Measurements from ENCODE around the gene RAB3C.

RAB3C gene

GRCh38 chr5:58544195-58544594 is 38.7 kb upstream of the RAB3C start:
- Histone ChIP-seq H3K79me2 (ENCODE audit: low read length) (no peaks in the 10 kb centered on the region), H2AFZ (ENCODE audit: low read depth, low read length) (no peak overlapping the region), H3K4me3 (ENCODE audit: low read length) (peak overlapping the region; percentile 25), H3K36me3 (replicated peaks; ENCODE audit: low read depth, low read length) (no peaks in the 10 kb centered on the region), H3K27ac (ENCODE audit: low read length) (peak overlapping the region; percentile 52), H3K9ac (ENCODE audit: low read length) (no peak overlapping the region), H4K20me1 (ENCODE audit: insufficient read depth, low read length) (no peaks in the 10 kb centered on the region), H3K4me1 (ENCODE audit: low read length) (peaks cover 40% of the 10 kb centered on the region), H3K9me3 (ENCODE audit: insufficient read depth, low read length) (no peaks in the 10 kb centered on the region), H3K4me2 (ENCODE audit: low read length) (peak overlapping the region; percentile 56), H3K27me3 (ENCODE audit: low read depth, low read length) (no peaks in the 10 kb centered on the region)
- TF ChIP-seq EZH2phosphoT487 (IDR thresholded peaks at IDR 0.05; ENCODE audit: low read depth) = no peak
- TF ChIP-seq CTCF (IDR thresholded peaks at IDR 0.05; ENCODE audit: low read depth, low read length) = no peak

- no peak overlapping the region for H3K9ac ChIP-seq (ENCODE audit: low read length)
- peak overlapping the region; percentile 52 for H3K27ac ChIP-seq (ENCODE audit: low read length)
- peak overlapping the region; percentile 25 for H3K4me3 ChIP-seq (ENCODE audit: low read length)
- peaks cover 40% of the 10 kb centered on the region for H3K4me1 ChIP-seq (ENCODE audit: low read length)
- H3K4me2 ChIP-seq (ENCODE audit: low read length) = peak overlapping the region; percentile 56
- H2AFZ ChIP-seq (ENCODE audit: low read depth, low read length) = no peak overlapping the region
- H3K27me3 ChIP-seq (ENCODE audit: low read depth, low read length) = no peaks in the 10 kb centered on the region
- H3K36me3 ChIP-seq (replicated peaks; ENCODE audit: low read depth, low read length) = no peaks in the 10 kb centered on the region
- no peaks in the 10 kb centered on the region for H3K9me3 ChIP-seq (ENCODE audit: insufficient read depth, low read length)
- no peak for TF ChIP-seq CTCF (IDR thresholded peaks at IDR 0.05; ENCODE audit: low read depth, low read length)
- no peak for TF ChIP-seq EZH2phosphoT487 (IDR thresholded peaks at IDR 0.05; ENCODE audit: low read depth)
- no peaks in the 10 kb centered on the region for H4K20me1 ChIP-seq (ENCODE audit: insufficient read depth, low read length)
- no peaks in the 10 kb centered on the region for H3K79me2 ChIP-seq (ENCODE audit: low read length)
These were observed 37.9 kb upstream of the RAB3C start for GRCh38 chr5:58544926-58545325.

- Histone ChIP-seq H2AFZ (ENCODE audit: low read depth, low read length) (no peak overlapping the region), H3K4me3 (ENCODE audit: low read length) (no peak overlapping the region), H3K36me3 (replicated peaks; ENCODE audit: low read depth, low read length) (no peaks in the 10 kb centered on the region), H3K27me3 (ENCODE audit: low read depth, low read length) (no peaks in the 10 kb centered on the region), H3K4me1 (ENCODE audit: low read length) (peaks cover 40% of the 10 kb centered on the region), H3K9me3 (ENCODE audit: insufficient read depth, low read length) (no peaks in the 10 kb centered on the region), H3K9ac (ENCODE audit: low read length) (no peak overlapping the region), H3K79me2 (ENCODE audit: low read length) (no peaks in the 10 kb centered on the region), H3K27ac (ENCODE audit: low read length) (no peak overlapping the region), H4K20me1 (ENCODE audit: insufficient read depth, low read length) (no peaks in the 10 kb centered on the region), H3K4me2 (ENCODE audit: low read length) (peak overlapping the region; percentile 56)
- TF ChIP-seq EZH2phosphoT487 (IDR thresholded peaks at IDR 0.05; ENCODE audit: low read depth) (no peak), CTCF (IDR thresholded peaks at IDR 0.05; ENCODE audit: low read depth, low read length) (no peak)
These were observed 37.0 kb upstream of the RAB3C start for GRCh38 chr5:58545912-58546311.

- Histone ChIP-seq H2AFZ (ENCODE audit: low read depth, low read length) (no peak overlapping the region), H3K4me3 (ENCODE audit: low read length) (no peak overlapping the region), H3K4me1 (ENCODE audit: low read length) (peaks cover 35% of the 10 kb centered on the region), H3K79me2 (ENCODE audit: low read length) (no peaks in the 10 kb centered on the region), H3K9ac (ENCODE audit: low read length) (no peak overlapping the region), H3K9me3 (ENCODE audit: insufficient read depth, low read length) (no peaks in the 10 kb centered on the region), H3K27me3 (ENCODE audit: low read depth, low read length) (no peaks in the 10 kb centered on the region), H3K27ac (ENCODE audit: low read length) (no peak overlapping the region), H3K4me2 (ENCODE audit: low read length) (no peak overlapping the region), H4K20me1 (ENCODE audit: insufficient read depth, low read length) (no peaks in the 10 kb centered on the region), H3K36me3 (replicated peaks; ENCODE audit: low read depth, low read length) (no peaks in the 10 kb centered on the region)
- no peak for TF ChIP-seq EZH2phosphoT487 (IDR thresholded peaks at IDR 0.05; ENCODE audit: low read depth)
- TF ChIP-seq CTCF (IDR thresholded peaks at IDR 0.05; ENCODE audit: low read depth, low read length) = no peak
These were observed 34.8 kb upstream of the RAB3C start for GRCh38 chr5:58548068-58548467.
